ENCODE results near the gene PXN. TPM values are rescaled to one million over a fixed set of nuclear protein-coding genes. Genes with fewer than 3 reads are reported as not detected.

PXN gene
- total RNA-seq, 1 donor from 2014 or later = 47.1 TPM

GRCh38 chr12:120162763-120163162, 102.8 kb downstream of the PXN start:
- intact Hi-C loops (cut with DNase I) = no loop called here
- ATAC-seq (ENCODE audit: poor library complexity) (no peak), DNase-seq (no peak)

GRCh38 chr12:120161852-120162251, 103.7 kb downstream of the PXN start:
- DNase-seq (no peak), ATAC-seq (ENCODE audit: poor library complexity) (no peak)
- intact Hi-C loops (cut with DNase I) = no loop called here

Other genes starting within 250 kb of the PXN start
- gene RAB35, start 149.0 kb downstream of the PXN start, total RNA-seq = 23.6 TPM
- 30.5 TPM for gene GCN1, start 71.0 kb downstream of the PXN start, total RNA-seq
- 693 TPM for gene RPLP0, start 64.6 kb downstream of the PXN start, total RNA-seq
- gene RNU4-2, start 26.2 kb upstream of the PXN start, total RNA-seq = 41,112 TPM
- 3,793 TPM for gene RNU4-1, start 27.5 kb upstream of the PXN start, total RNA-seq
- gene SIRT4, start 36.6 kb upstream of the PXN start, total RNA-seq = 8.6 TPM
- not detected for gene PLA2G1B, start 62.0 kb upstream of the PXN start, total RNA-seq
- 5.4 TPM for gene MSI1, start 103.4 kb upstream of the PXN start, total RNA-seq
- 119 TPM for gene COX6A1, start 172.4 kb upstream of the PXN start, total RNA-seq
- 15.1 TPM for gene TRIAP1, start 180.7 kb upstream of the PXN start, total RNA-seq
- 13.0 TPM for gene GATC, start 180.7 kb upstream of the PXN start, total RNA-seq
- 38.9 TPM for gene SRSF9, start 204.0 kb upstream of the PXN start, total RNA-seq
- 154 TPM for gene DYNLL1, start 230.4 kb upstream of the PXN start, total RNA-seq

Measured in Right ventricle myocardium superior (tissue), 1 donor.